Glutamatergic neuron (in vitro differentiated cells): ENCODE results near the gene LRRN1. TPM values are rescaled to one million over a fixed set of nuclear protein-coding genes. Genes with fewer than 3 reads are reported as not detected.

Experiments used
- DNase-seq: peaks from one replicate; pipeline ENCODE4 v3.0.0; 2022
- H3K27ac Mint-ChIP-seq: one replicate; pipeline ENCODE4 v1.8.0; 2020; ENCODE audit warnings: mild to moderate bottlenecking, mixed read lengths, inconsistent platforms; ENCODE audit not compliant: unreplicated experiment
- H3K27me3 Mint-ChIP-seq: one replicate; pipeline ENCODE4 v1.8.0; 2020; ENCODE audit warnings: mild to moderate bottlenecking, moderate library complexity, mixed read lengths, inconsistent platforms; ENCODE audit not compliant: unreplicated experiment
- H3K36me3 Mint-ChIP-seq: one replicate; pipeline ENCODE4 v1.8.0; 2020; ENCODE audit warnings: mild to moderate bottlenecking, mixed read lengths, inconsistent platforms; ENCODE audit not compliant: unreplicated experiment
- H3K4me1 Mint-ChIP-seq: one replicate; pipeline ENCODE4 v1.8.0; 2020; ENCODE audit warnings: mild to moderate bottlenecking, low read depth, mixed read lengths, inconsistent platforms; ENCODE audit not compliant: unreplicated experiment
- H3K4me3 Mint-ChIP-seq: one replicate; pipeline ENCODE4 v1.8.0; 2020; ENCODE audit warnings: mild to moderate bottlenecking, mixed read lengths, inconsistent platforms; ENCODE audit not compliant: unreplicated experiment
- H3K9me3 Mint-ChIP-seq: one replicate; pipeline ENCODE4 v1.8.0; 2020; ENCODE audit warnings: mild to moderate bottlenecking, moderate library complexity, mixed read lengths, inconsistent platforms; ENCODE audit not compliant: unreplicated experiment
- CTCF ChIP-seq: fragments of 200-600 bp; sonication (generic); IDR thresholded peaks from one replicate; pipeline ENCODE4 v1.5.0; 2021; ENCODE audit not compliant: partially characterized antibody, unreplicated experiment
- total RNA-seq: library from RNA; stranded (reverse); fragmentation: NEBNext Ultra II Directional; extraction: Animal tissue kit (Norgen Biotek cat#: 25700); gene quantifications from one replicate; pipeline ENCODE4 v1.2.1, GENCODE V29; 2021; ENCODE audit not compliant: unreplicated experiment

LRRN1 gene
- total RNA-seq, 1 donor from 2014 or later = 127 TPM

GRCh38 chr3:3816034-3816433 lies 16.8 kb downstream of the LRRN1 start:
- Mint-ChIP-seq H3K36me3 (no peaks in the 10 kb centered on the region), H3K27ac (no peak overlapping the region), H3K9me3 (no peaks in the 10 kb centered on the region), H3K4me3 (no peak overlapping the region), H3K4me1 (peaks cover 22% of the 10 kb centered on the region), H3K27me3 (no peaks in the 10 kb centered on the region)
- no peak for TF ChIP-seq CTCF
- no peak for DNase-seq

GRCh38 chr3:3817865-3818264 lies 18.6 kb downstream of the LRRN1 start:
- Mint-ChIP-seq H3K27ac (no peak overlapping the region), H3K36me3 (no peaks in the 10 kb centered on the region), H3K4me1 (peaks cover 15% of the 10 kb centered on the region), H3K4me3 (no peak overlapping the region), H3K9me3 (no peaks in the 10 kb centered on the region), H3K27me3 (no peaks in the 10 kb centered on the region)
- no peak for TF ChIP-seq CTCF
- no peak for DNase-seq

- no peak for TF ChIP-seq CTCF
- no peak overlapping the region for H3K27ac Mint-ChIP-seq
- DNase-seq = no peak
- H3K27me3 Mint-ChIP-seq = no peaks in the 10 kb centered on the region
- H3K36me3 Mint-ChIP-seq = peaks cover 4% of the 10 kb centered on the region
- peaks cover 2% of the 10 kb centered on the region for H3K9me3 Mint-ChIP-seq
- no peak overlapping the region for H3K4me3 Mint-ChIP-seq
- H3K4me1 Mint-ChIP-seq = peaks cover 8% of the 10 kb centered on the region
Observed at GRCh38 chr3:3821777-3822176, 22.5 kb downstream of the LRRN1 start.

GRCh38 chr3:3825035-3825434 lies 25.8 kb downstream of the LRRN1 start:
- H3K4me1 Mint-ChIP-seq = peaks cover 8% of the 10 kb centered on the region
- no peak overlapping the region for H3K4me3 Mint-ChIP-seq
- peaks cover 5% of the 10 kb centered on the region for H3K36me3 Mint-ChIP-seq
- TF ChIP-seq CTCF = no peak
- no peak for DNase-seq
- no peak overlapping the region for H3K27ac Mint-ChIP-seq
- H3K9me3 Mint-ChIP-seq = peaks cover 2% of the 10 kb centered on the region
- peaks cover under 1% of the 10 kb centered on the region for H3K27me3 Mint-ChIP-seq

- no peak for DNase-seq
- H3K27me3 Mint-ChIP-seq = peaks cover 3% of the 10 kb centered on the region
- peaks cover 9% of the 10 kb centered on the region for H3K36me3 Mint-ChIP-seq
- TF ChIP-seq CTCF = no peak
- peaks cover 8% of the 10 kb centered on the region for H3K4me1 Mint-ChIP-seq
- H3K9me3 Mint-ChIP-seq = peaks cover 4% of the 10 kb centered on the region
- H3K27ac Mint-ChIP-seq = no peak overlapping the region
- H3K4me3 Mint-ChIP-seq = no peak overlapping the region
Observed at GRCh38 chr3:3826521-3826920, 27.3 kb downstream of the LRRN1 start.
